Measurements from ENCODE around the gene SLC26A3. TPM values are rescaled to one million over a fixed set of nuclear protein-coding genes. Genes with fewer than 3 reads are reported as not detected.
"Not testable (repeated sequence)": the region's sequence is repeated elsewhere in the genome, so short reads cannot be mapped to it uniquely, and the experiment has no call there.

SLC26A3 gene
- total RNA-seq, 1 experiment from 2014 or later: not detected

GRCh38 chr7:107850216-107850615 is 47.2 kb upstream of the SLC26A3 start:
- H3K9ac ChIP-seq (ENCODE audit: extremely low read depth, insufficient read length, low read length): no peak overlapping the region
- no peak overlapping the region for H3T11ph ChIP-seq (ENCODE audit: low read length)
- no peaks in the 10 kb centered on the region for H3K4me1 ChIP-seq (ENCODE audit: insufficient read depth, low read length)
- WGBS (ENCODE audit: extremely low coverage, insufficient read length, low lambda C conversion rate): no CpG with 5 or more reads among the region's 4 CpGs
- H3K4ac ChIP-seq (ENCODE audit: low read depth, low read length): no peak overlapping the region
- no peak overlapping the region for H2AFZ ChIP-seq (ENCODE audit: low read length)
- no peak for TF ChIP-seq CTCF (conservative IDR thresholded peaks at IDR 0.05)
- H3K79me2 ChIP-seq (ENCODE audit: insufficient read depth, low read length): no peaks in the 10 kb centered on the region
- no peak overlapping the region for H3K27ac ChIP-seq (ENCODE audit: insufficient read length, low read depth, low read length)
- peaks cover 3% of the 10 kb centered on the region in 2 experiments; a peak in 2 of 4 replicates for H3K4me1 Mint-ChIP-seq
- no peak overlapping the region for H2BK5ac ChIP-seq (ENCODE audit: insufficient read length, low read length)
- H3K18ac ChIP-seq (ENCODE audit: insufficient read length, low read depth, low read length): no peak overlapping the region
- H3K4me2 ChIP-seq (ENCODE audit: insufficient read depth, insufficient read length, low read length): no peak overlapping the region
- no peak overlapping the region for H2AK5ac ChIP-seq (ENCODE audit: insufficient read length, low read length)
- no peak overlapping the region for H3K56ac ChIP-seq (ENCODE audit: insufficient read length, low read depth, low read length)
- no peak overlapping the region for H2BK120ac ChIP-seq (ENCODE audit: low read depth, low read length, poor library complexity, severe bottlenecking)
- peaks cover 0 to 2% (median 0%) of the 10 kb centered on the region in 3 experiments; a peak in 2 of 7 replicates for H3K36me3 Mint-ChIP-seq (ENCODE audit: insufficient read depth in 1 of 3, low read depth in 3 of 3)
- no peak overlapping the region for H2BK15ac ChIP-seq (ENCODE audit: low read depth, low read length)
- no peak overlapping the region for H3K4me3 Mint-ChIP-seq
- no peak overlapping the region for H4K8ac ChIP-seq (replicated peaks; ENCODE audit: insufficient read length, low read depth, low read length)
- H3K14ac ChIP-seq (ENCODE audit: insufficient read depth, low read length): no peak overlapping the region
- no peak overlapping the region for H4K91ac ChIP-seq (ENCODE audit: insufficient read length, low read depth, low read length)
- H4K20me1 ChIP-seq (ENCODE audit: control insufficient read depth, insufficient read depth, insufficient read length): no peaks in the 10 kb centered on the region
- no peaks in the 10 kb centered on the region for H3K9me3 ChIP-seq (ENCODE audit: control insufficient read depth, low read depth, low read length)
- no peak overlapping the region for H3K23ac ChIP-seq (ENCODE audit: insufficient read length, low read depth, low read length)
- H3K27me3 ChIP-seq (ENCODE audit: insufficient read depth, low read length): no peaks in the 10 kb centered on the region; the same call in 1 of the 2 replicates
- H3K27me3 Mint-ChIP-seq (ENCODE audit: low read depth): peaks cover 2% of the 10 kb centered on the region
- H3K9me3 Mint-ChIP-seq: peaks cover 15 to 16% of the 10 kb centered on the region in 2 experiments; a peak in 4 of 5 replicates
- no peak overlapping the region for H2BK12ac ChIP-seq (ENCODE audit: insufficient read length, low read depth, low read length)
- no peaks in the 10 kb centered on the region for H3K79me1 ChIP-seq (ENCODE audit: insufficient read depth, low read depth, low read length, poor library complexity, severe bottlenecking)
- H3K27ac Mint-ChIP-seq: no peak overlapping the region
- no peaks in the 10 kb centered on the region for H3K23me2 ChIP-seq (ENCODE audit: insufficient read length, low read depth, low read length, poor library complexity, severe bottlenecking)
- DNase-seq: no peak
- no peak overlapping the region for H4K5ac ChIP-seq (ENCODE audit: insufficient read length, low read depth, low read length)
- H2BK20ac ChIP-seq (ENCODE audit: low read depth, low read length, poor library complexity, severe bottlenecking): no peak overlapping the region

DNA sequence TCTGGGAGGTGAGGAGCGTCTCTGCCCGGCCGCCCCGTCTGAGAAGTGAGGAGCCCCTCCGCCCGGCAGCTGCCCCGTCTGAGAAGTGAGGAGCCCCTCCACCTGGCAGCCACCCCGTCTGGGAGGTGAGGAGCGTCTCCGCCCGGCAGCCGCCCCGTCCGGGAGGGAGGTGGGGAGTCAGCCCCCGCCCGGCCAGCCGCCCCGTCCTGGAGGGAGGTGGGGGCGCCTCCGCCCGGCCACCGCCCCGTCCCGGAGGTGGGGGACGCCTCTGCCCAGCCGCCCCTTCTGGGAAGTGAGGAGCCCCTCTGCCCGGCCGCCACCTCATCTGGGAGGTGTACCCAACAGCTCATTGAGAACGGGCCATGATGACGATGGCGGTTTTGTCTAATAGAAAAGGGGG is 45.2 kb upstream of the SLC26A3 start:
- WGBS (ENCODE audit: extremely low coverage, insufficient read length, low lambda C conversion rate): no CpG with 5 or more reads among the region's 31 CpGs
- not testable (repeated sequence) for H2AFZ ChIP-seq (ENCODE audit: low read length); H3K27ac Mint-ChIP-seq

More for the DNA sequence above, 45.2 kb upstream of the SLC26A3 start:
- not testable (repeated sequence) for H2AK5ac ChIP-seq (ENCODE audit: insufficient read length, low read length); H3K27me3 Mint-ChIP-seq (ENCODE audit: low read depth); H2BK120ac ChIP-seq (ENCODE audit: low read depth, low read length, poor library complexity, severe bottlenecking); H3K4me3 Mint-ChIP-seq; H3K56ac ChIP-seq (ENCODE audit: insufficient read length, low read depth, low read length); DNase-seq; H4K91ac ChIP-seq (ENCODE audit: insufficient read length, low read depth, low read length); H4K5ac ChIP-seq (ENCODE audit: insufficient read length, low read depth, low read length); H4K8ac ChIP-seq (replicated peaks; ENCODE audit: insufficient read length, low read depth, low read length); H3K27ac ChIP-seq (ENCODE audit: insufficient read length, low read depth, low read length); H2BK20ac ChIP-seq (ENCODE audit: low read depth, low read length, poor library complexity, severe bottlenecking); H3T11ph ChIP-seq (ENCODE audit: low read length); H3K79me2 ChIP-seq (ENCODE audit: insufficient read depth, low read length); H3K27me3 ChIP-seq (ENCODE audit: insufficient read depth, low read length); H3K36me3 Mint-ChIP-seq (ENCODE audit: insufficient read depth in 1 of 3, low read depth in 3 of 3); H3K9ac ChIP-seq (ENCODE audit: extremely low read depth, insufficient read length, low read length); H3K23me2 ChIP-seq (ENCODE audit: insufficient read length, low read depth, low read length, poor library complexity, severe bottlenecking); H2BK5ac ChIP-seq (ENCODE audit: insufficient read length, low read length); H3K4me1 ChIP-seq (ENCODE audit: insufficient read depth, low read length); H3K4me1 Mint-ChIP-seq; H3K14ac ChIP-seq (ENCODE audit: insufficient read depth, low read length); H2BK15ac ChIP-seq (ENCODE audit: low read depth, low read length); H3K4me2 ChIP-seq (ENCODE audit: insufficient read depth, insufficient read length, low read length); H3K18ac ChIP-seq (ENCODE audit: insufficient read length, low read depth, low read length); H2BK12ac ChIP-seq (ENCODE audit: insufficient read length, low read depth, low read length); H3K9me3 ChIP-seq (ENCODE audit: control insufficient read depth, low read depth, low read length); H3K79me1 ChIP-seq (ENCODE audit: insufficient read depth, low read depth, low read length, poor library complexity, severe bottlenecking); H3K4ac ChIP-seq (ENCODE audit: low read depth, low read length); H4K20me1 ChIP-seq (ENCODE audit: control insufficient read depth, insufficient read depth, insufficient read length); H3K23ac ChIP-seq (ENCODE audit: insufficient read length, low read depth, low read length)
- peaks cover 15 to 16% of the 10 kb centered on the region in 2 experiments; a peak in 4 of 5 replicates for H3K9me3 Mint-ChIP-seq

Data from H9 (cell line).